GM12878 (cell line): ENCODE results near the gene C16orf86. TPM values are rescaled to one million over a fixed set of nuclear protein-coding genes. Genes with fewer than 3 reads are reported as not detected.

Experiments used
- ATF7 ChIP-seq: fragments of 450-650 bp; IDR thresholded peaks from 2 replicates; pipeline ENCODE4 v1.6.1; 2016; ENCODE audit warnings: low read depth, mild to moderate bottlenecking
- BCL11A ChIP-seq: IDR thresholded peaks from 2 replicates; pipeline ENCODE4 v1.6.1; 2011; ENCODE audit warnings: low read depth, low read length
- CREB1 ChIP-seq: IDR thresholded peaks from 2 replicates; pipeline ENCODE4 v1.6.1; 2012; ENCODE audit warnings: low read depth, mild to moderate bottlenecking, inconsistent platforms
- EED ChIP-seq: sonication (generic); IDR thresholded peaks from 2 replicates; pipeline ENCODE4 v1.6.1; 2016; ENCODE audit warnings: antibody characterized with exemption, low read depth
- EGR1 ChIP-seq, 2 experiments: IDR thresholded peaks; 1 replicate in 1 of 2; 2 replicates in 1 of 2; pipeline ENCODE4 v1.6.1; 2011 to 2012; ENCODE audit warnings: low read depth in 2 of 2, low read length in 2 of 2, borderline replicate concordance in 1 of 2, mild to moderate bottlenecking in 1 of 2, moderate library complexity in 1 of 2
- IKZF2 ChIP-seq, 2 experiments: fragments of 450-650 bp; IDR thresholded peaks; 2 replicates each; pipeline ENCODE4 v1.6.1; 2017; ENCODE audit warnings: mild to moderate bottlenecking in 2 of 2, moderate library complexity in 2 of 2
- MTA2 ChIP-seq: fragments of 450-650 bp; IDR thresholded peaks from 2 replicates; pipeline ENCODE4 v1.6.1; 2016; ENCODE audit warnings: low read depth, mild to moderate bottlenecking, moderate library complexity
- MYC ChIP-seq: IDR thresholded peaks from 2 replicates; pipeline ENCODE4 v1.6.1; 2011; ENCODE audit warnings: mild to moderate bottlenecking, low read length, moderate library complexity, inconsistent platforms; ENCODE audit not compliant: insufficient read depth, insufficient replicate concordance, insufficient read length, severe bottlenecking
- NFXL1 ChIP-seq: fragments of 450-650 bp; IDR thresholded peaks from 2 replicates; pipeline ENCODE4 v1.6.1; 2017; ENCODE audit warnings: antibody characterized with exemption, mild to moderate bottlenecking, borderline replicate concordance
- NR2F1 ChIP-seq: fragments of 450-650 bp; conservative IDR thresholded peaks from 2 replicates; pipeline ENCODE4 v1.6.1; 2017; ENCODE audit warnings: mild to moderate bottlenecking
- PAX8 ChIP-seq: fragments of 450-650 bp; IDR thresholded peaks from 2 replicates; pipeline ENCODE4 v1.6.1; 2017; ENCODE audit warnings: mild to moderate bottlenecking, moderate library complexity
- RAD21 ChIP-seq: IDR thresholded peaks from 2 replicates; pipeline ENCODE4 v1.6.1; 2011; ENCODE audit warnings: mild to moderate bottlenecking, low read depth, low read length, moderate library complexity; ENCODE audit not compliant: insufficient read depth
- SMARCA5 ChIP-seq: fragments of 450-650 bp; IDR thresholded peaks from 2 replicates; pipeline ENCODE4 v1.6.1; 2017; ENCODE audit warnings: mild to moderate bottlenecking
- SMC3 ChIP-seq: IDR thresholded peaks from 2 replicates; pipeline ENCODE4 v1.6.1; 2011; ENCODE audit warnings: low read length, improper control_type of control experiment, borderline replicate concordance
- SUZ12 ChIP-seq: fragments of 200-600 bp; sonication (generic); IDR thresholded peaks from one replicate; pipeline ENCODE4 v1.6.1; 2018; ENCODE audit warnings: antibody characterized with exemption, mild to moderate bottlenecking; ENCODE audit not compliant: unreplicated experiment
- TCF3 ChIP-seq: IDR thresholded peaks from 2 replicates; pipeline ENCODE4 v1.6.1; 2012; ENCODE audit warnings: low read depth, mild to moderate bottlenecking, low read length, borderline replicate concordance; ENCODE audit not compliant: insufficient read depth
- YBX1 ChIP-seq: fragments of 450-650 bp; IDR thresholded peaks from 2 replicates; pipeline ENCODE4 v1.6.1; 2016; ENCODE audit warnings: antibody characterized with exemption
- ZNF207 ChIP-seq: fragments of 450-650 bp; IDR thresholded peaks from 2 replicates; pipeline ENCODE4 v1.6.1; 2014; ENCODE audit warnings: antibody characterized with exemption, mild to moderate bottlenecking, borderline replicate concordance
- polyA plus RNA-seq, 11 experiments: library from polyadenylated mRNA; depleted of rRNA in 4 of 11; unstranded in 6 of 11; stranded (reverse) in 5 of 11; fragments of >200 nt; fragmentation: Nextera tagmentation in 4 of 11; fragmentation: Illumina TruSeq in 1 of 11; extraction: Ambion mirVana in 4 of 11; extraction: Trizol in 1 of 11; gene quantifications; 1 replicate in 1 of 11; 2 replicates in 10 of 11; pipeline versions ENCODE4 v1.2.1 to v1.2.3, GENCODE V29; 2011 to 2016; ENCODE audit warnings: inconsistent platforms in 2 of 11, missing spikeins in 2 of 11, low read depth in 1 of 11
- total RNA-seq, 4 experiments: library from RNA; depleted of rRNA in 3 of 4; stranded (reverse); fragments of >200 nt in 3 of 4; fragmentation: Illumina TruSeq in 1 of 4; extraction: Trizol in 1 of 4; gene quantifications; 2 replicates each; pipeline versions ENCODE4 v1.2.1 to v1.2.3, GENCODE V29; 2013 to 2021
- TF ChIP-seq, protein P1 (sequence below): IDR thresholded peaks from 2 replicates; pipeline ENCODE4 v1.6.1; 2012; ENCODE audit warnings: low read depth, low read length, improper control_type of control experiment
- TF ChIP-seq, protein P2 (sequence below): fragments of 450-650 bp; IDR thresholded peaks from 2 replicates; pipeline ENCODE4 v1.6.1; 2016; ENCODE audit warnings: mild to moderate bottlenecking
- TF ChIP-seq, protein P3 (sequence below): fragments of 450-650 bp; IDR thresholded peaks from 2 replicates; pipeline ENCODE4 v1.6.1; 2016; ENCODE audit warnings: mild to moderate bottlenecking, moderate library complexity, borderline replicate concordance
- TF ChIP-seq, protein P4 (sequence below): fragments of 450-650 bp; IDR thresholded peaks from 2 replicates; pipeline ENCODE4 v1.6.1; 2018; ENCODE audit warnings: mild to moderate bottlenecking, low read depth, moderate library complexity; ENCODE audit not compliant: partially characterized antibody

The C16orf86 gene
- total and polyA plus RNA-seq, 10 of the 15 experiments (the other 5 are each of a cell fraction or from before 2014, with no cell fraction given) = 0.11 to 3.3 (median 1.6) TPM

DNA sequence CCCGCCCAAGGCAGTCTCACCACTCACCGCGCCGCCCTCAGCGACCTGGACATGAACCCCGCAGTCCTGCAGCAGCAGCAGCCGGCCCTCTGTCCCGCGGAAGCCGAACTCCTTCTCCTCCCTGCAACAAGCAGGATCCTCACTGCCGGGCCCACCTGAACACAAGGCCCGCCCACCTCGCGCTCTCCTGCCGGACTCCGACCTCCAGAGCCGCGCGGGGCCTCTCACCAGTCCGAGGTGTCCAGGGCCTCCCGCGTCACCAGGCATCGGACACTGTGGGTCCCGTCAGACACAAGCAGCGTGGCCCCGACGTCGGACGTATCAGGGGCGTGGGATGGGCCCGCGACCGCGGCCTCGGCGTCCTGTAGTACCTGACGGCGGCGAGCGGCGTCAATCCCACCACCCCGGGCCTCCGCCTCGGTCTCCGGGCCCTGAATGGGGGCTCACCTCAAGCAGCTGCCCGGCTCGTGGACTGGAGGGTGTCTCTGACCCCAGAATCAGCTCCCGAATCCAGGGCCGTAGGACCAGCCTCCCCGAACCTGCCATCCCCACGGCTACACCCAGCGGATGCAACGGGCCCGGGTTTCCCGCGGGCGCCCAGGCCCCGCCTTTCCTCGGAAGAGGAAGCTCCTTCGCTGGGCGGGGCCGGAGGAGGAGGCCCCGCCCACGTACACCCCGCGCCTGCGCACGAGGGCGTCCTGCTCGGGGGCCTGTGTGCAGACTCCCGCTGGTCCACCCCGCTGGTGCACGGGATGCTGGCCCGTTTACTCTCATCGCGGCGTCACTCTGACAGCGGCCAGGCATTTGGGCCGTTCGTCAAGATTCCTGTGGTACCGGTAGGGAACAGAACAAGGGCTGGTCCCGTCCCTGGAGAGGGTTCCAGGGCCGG, 6.7 kb upstream of the C16orf86 start, which contains the start of gene ACD (continued):
- no peak for TF ChIP-seq SUZ12
- no peak for TF ChIP-seq CREB1
- TF ChIP-seq EGR1 (IDR thresholded peaks at IDR 0.05; ENCODE audit: borderline replicate concordance in 1 of 2, low read depth in 2 of 2, low read length in 2 of 2) = peak in 1 of 2 experiments; percentile 91; a peak in 2 of 3 replicates
- TF ChIP-seq NR2F1 = no peak
- no peak for TF ChIP-seq NFXL1
- TF ChIP-seq ATF7 = no peak
- TF ChIP-seq PAX8 = no peak
- TF ChIP-seq ZNF207 = no peak
- TF ChIP-seq, protein P1, sequence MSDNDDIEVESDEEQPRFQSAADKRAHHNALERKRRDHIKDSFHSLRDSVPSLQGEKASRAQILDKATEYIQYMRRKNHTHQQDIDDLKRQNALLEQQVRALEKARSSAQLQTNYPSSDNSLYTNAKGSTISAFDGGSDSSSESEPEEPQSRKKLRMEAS = peak; percentile 26; the same call in 1 of the 2 replicates
- no peak for TF ChIP-seq SMC3
- TF ChIP-seq RAD21 = no peak
- no peak for TF ChIP-seq TCF3
- no peak for TF ChIP-seq YBX1
- TF ChIP-seq, protein P2, sequence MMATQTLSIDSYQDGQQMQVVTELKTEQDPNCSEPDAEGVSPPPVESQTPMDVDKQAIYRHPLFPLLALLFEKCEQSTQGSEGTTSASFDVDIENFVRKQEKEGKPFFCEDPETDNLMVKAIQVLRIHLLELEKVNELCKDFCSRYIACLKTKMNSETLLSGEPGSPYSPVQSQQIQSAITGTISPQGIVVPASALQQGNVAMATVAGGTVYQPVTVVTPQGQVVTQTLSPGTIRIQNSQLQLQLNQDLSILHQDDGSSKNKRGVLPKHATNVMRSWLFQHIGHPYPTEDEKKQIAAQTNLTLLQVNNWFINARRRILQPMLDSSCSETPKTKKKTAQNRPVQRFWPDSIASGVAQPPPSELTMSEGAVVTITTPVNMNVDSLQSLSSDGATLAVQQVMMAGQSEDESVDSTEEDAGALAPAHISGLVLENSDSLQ = no peak
- no peak for TF ChIP-seq MTA2
- TF ChIP-seq, protein P3, sequence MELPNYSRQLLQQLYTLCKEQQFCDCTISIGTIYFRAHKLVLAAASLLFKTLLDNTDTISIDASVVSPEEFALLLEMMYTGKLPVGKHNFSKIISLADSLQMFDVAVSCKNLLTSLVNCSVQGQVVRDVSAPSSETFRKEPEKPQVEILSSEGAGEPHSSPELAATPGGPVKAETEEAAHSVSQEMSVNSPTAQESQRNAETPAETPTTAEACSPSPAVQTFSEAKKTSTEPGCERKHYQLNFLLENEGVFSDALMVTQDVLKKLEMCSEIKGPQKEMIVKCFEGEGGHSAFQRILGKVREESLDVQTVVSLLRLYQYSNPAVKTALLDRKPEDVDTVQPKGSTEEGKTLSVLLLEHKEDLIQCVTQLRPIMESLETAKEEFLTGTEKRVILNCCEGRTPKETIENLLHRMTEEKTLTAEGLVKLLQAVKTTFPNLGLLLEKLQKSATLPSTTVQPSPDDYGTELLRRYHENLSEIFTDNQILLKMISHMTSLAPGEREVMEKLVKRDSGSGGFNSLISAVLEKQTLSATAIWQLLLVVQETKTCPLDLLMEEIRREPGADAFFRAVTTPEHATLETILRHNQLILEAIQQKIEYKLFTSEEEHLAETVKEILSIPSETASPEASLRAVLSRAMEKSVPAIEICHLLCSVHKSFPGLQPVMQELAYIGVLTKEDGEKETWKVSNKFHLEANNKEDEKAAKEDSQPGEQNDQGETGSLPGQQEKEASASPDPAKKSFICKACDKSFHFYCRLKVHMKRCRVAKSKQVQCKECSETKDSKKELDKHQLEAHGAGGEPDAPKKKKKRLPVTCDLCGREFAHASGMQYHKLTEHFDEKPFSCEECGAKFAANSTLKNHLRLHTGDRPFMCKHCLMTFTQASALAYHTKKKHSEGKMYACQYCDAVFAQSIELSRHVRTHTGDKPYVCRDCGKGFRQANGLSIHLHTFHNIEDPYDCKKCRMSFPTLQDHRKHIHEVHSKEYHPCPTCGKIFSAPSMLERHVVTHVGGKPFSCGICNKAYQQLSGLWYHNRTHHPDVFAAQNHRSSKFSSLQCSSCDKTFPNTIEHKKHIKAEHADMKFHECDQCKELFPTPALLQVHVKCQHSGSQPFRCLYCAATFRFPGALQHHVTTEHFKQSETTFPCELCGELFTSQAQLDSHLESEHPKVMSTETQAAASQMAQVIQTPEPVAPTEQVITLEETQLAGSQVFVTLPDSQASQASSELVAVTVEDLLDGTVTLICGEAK = 0 out of 2 replicates have a peak, but pooled peaks have one; percentile 37
- 0 out of 2 replicates have a peak, but pooled peaks have one; percentile 84 for TF ChIP-seq SMARCA5
- TF ChIP-seq, protein P4, sequence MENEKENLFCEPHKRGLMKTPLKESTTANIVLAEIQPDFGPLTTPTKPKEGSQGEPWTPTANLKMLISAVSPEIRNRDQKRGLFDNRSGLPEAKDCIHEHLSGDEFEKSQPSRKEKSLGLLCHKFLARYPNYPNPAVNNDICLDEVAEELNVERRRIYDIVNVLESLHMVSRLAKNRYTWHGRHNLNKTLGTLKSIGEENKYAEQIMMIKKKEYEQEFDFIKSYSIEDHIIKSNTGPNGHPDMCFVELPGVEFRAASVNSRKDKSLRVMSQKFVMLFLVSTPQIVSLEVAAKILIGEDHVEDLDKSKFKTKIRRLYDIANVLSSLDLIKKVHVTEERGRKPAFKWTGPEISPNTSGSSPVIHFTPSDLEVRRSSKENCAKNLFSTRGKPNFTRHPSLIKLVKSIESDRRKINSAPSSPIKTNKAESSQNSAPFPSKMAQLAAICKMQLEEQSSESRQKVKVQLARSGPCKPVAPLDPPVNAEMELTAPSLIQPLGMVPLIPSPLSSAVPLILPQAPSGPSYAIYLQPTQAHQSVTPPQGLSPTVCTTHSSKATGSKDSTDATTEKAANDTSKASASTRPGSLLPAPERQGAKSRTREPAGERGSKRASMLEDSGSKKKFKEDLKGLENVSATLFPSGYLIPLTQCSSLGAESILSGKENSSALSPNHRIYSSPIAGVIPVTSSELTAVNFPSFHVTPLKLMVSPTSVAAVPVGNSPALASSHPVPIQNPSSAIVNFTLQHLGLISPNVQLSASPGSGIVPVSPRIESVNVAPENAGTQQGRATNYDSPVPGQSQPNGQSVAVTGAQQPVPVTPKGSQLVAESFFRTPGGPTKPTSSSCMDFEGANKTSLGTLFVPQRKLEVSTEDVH = peak; percentile 71
- no peak for TF ChIP-seq EED
- no peak; a peak in 1 of 4 replicates for TF ChIP-seq IKZF2 (IDR thresholded peaks at IDR 0.05)
- no peak for TF ChIP-seq MYC
- no peak for TF ChIP-seq BCL11A
